Measurements from ENCODE around the gene BMPR1A. TPM values are rescaled to one million over a fixed set of nuclear protein-coding genes. Genes with fewer than 3 reads are reported as not detected.

The BMPR1A gene
- total and polyA plus RNA-seq, 4 donors = 3.8 to 66.2 (median 19.7) TPM

DNA sequence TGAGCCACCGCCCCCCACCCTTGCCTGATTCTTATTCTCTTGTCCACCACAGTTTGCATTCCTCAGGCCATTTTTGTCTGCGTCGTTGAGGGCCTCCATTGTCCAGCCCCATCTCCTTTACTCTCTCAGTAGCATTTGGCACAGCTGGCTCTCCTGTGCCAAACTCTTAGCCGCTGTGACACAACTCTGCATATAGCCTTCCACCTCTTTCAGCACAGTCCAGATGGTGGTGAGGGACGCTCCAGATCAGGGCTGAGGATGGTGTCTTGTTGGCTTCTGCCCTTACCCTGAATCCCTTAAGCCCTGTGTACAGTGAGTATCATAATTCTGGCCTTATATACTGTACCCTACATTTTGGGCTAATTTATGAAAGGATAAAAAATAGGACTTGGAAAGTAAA, 45.6 kb downstream of the BMPR1A start:
- Histone ChIP-seq H3K9me3 (ENCODE audit: control insufficient read depth in 4 of 4, insufficient read depth in 3 of 4, low read length in 3 of 4) (no peaks in the 10 kb centered on the region), H3K36me3 (ENCODE audit: control insufficient read depth in 4 of 4, insufficient read depth in 4 of 4, low read length in 4 of 4) (no peaks in the 10 kb centered on the region), H3K27me3 (ENCODE audit: control insufficient read depth in 3 of 3, insufficient read depth in 3 of 3, low read length in 2 of 3) (no peaks in the 10 kb centered on the region), H3K9ac (ENCODE audit: insufficient read depth in 1 of 2, low read length in 2 of 2) (no peak overlapping the region), H3K27ac (ENCODE audit: low read depth in 1 of 2, low read length in 1 of 2) (no peak overlapping the region), H3K4me1 (ENCODE audit: control insufficient read depth in 5 of 5, insufficient read depth in 5 of 5, low read length in 5 of 5) (peaks cover 0 to 9% (median 3%) of the 10 kb centered on the region in 5 donors), H3K4me3 (no peak overlapping the region)
- WGBS, 2 donors = 88 to 94% methylated on average over 5 of the region's 5 CpGs
- TF ChIP-seq, protein P1, sequence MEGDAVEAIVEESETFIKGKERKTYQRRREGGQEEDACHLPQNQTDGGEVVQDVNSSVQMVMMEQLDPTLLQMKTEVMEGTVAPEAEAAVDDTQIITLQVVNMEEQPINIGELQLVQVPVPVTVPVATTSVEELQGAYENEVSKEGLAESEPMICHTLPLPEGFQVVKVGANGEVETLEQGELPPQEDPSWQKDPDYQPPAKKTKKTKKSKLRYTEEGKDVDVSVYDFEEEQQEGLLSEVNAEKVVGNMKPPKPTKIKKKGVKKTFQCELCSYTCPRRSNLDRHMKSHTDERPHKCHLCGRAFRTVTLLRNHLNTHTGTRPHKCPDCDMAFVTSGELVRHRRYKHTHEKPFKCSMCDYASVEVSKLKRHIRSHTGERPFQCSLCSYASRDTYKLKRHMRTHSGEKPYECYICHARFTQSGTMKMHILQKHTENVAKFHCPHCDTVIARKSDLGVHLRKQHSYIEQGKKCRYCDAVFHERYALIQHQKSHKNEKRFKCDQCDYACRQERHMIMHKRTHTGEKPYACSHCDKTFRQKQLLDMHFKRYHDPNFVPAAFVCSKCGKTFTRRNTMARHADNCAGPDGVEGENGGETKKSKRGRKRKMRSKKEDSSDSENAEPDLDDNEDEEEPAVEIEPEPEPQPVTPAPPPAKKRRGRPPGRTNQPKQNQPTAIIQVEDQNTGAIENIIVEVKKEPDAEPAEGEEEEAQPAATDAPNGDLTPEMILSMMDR (IDR thresholded peaks at IDR 0.05; ENCODE audit: control extremely low read depth, extremely low read depth) = no peak
- no peak for ATAC-seq (ENCODE audit: insufficient read depth, low FRiP score)
- no peak for DNase-seq

DNA sequence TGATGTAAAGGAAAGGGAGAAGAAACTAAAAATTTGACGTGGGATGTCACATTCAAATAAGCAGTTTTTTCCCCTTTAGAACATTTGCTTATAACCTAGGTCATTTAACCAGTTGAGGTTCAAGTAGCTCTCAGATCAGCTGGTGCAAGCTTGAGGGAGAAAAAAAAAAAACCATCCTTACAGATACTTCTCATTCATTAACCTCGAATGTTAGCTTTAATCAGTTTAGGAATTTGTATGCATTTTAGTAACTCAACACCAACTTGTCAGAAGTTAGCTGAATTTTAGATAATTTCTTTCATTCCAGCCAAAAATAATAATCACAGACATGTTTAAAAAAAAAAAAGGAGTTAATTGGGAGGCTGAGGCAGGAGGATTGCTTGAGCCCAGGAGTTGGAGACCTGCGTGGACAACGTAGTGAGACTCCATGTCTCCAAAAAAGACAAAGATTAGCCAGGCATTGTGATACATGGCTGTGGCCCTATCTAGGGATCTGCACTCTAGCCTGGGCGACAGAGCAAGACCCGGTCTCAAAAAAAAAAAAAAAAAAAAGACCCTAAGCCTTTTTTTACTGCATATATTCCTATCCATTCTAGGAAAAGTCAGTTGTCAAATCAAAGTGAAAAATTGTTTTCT, 46.2 kb downstream of the BMPR1A start:
- WGBS, 2 donors = 84 to 87% methylated on average over 6 of the region's 6 CpGs
- no peak overlapping the region for H3K27ac ChIP-seq (ENCODE audit: low read depth in 1 of 2, low read length in 1 of 2)
- peaks cover 0 to 9% (median 3%) of the 10 kb centered on the region in 5 donors for H3K4me1 ChIP-seq (ENCODE audit: control insufficient read depth in 5 of 5, insufficient read depth in 5 of 5, low read length in 5 of 5)
- no peak overlapping the region for H3K9ac ChIP-seq (ENCODE audit: insufficient read depth in 1 of 2, low read length in 2 of 2)
- H3K27me3 ChIP-seq (ENCODE audit: control insufficient read depth in 3 of 3, insufficient read depth in 3 of 3, low read length in 2 of 3) = no peaks in the 10 kb centered on the region
- DNase-seq (no peak), ATAC-seq (ENCODE audit: insufficient read depth, low FRiP score) (no peak)
- TF ChIP-seq, protein P1 (IDR thresholded peaks at IDR 0.05; ENCODE audit: control extremely low read depth, extremely low read depth) = no peak
- H3K9me3 ChIP-seq (ENCODE audit: control insufficient read depth in 4 of 4, insufficient read depth in 3 of 4, low read length in 3 of 4) = no peaks in the 10 kb centered on the region
- H3K36me3 ChIP-seq (ENCODE audit: control insufficient read depth in 4 of 4, insufficient read depth in 4 of 4, low read length in 4 of 4) = no peaks in the 10 kb centered on the region
- H3K4me3 ChIP-seq = no peak overlapping the region

DNA sequence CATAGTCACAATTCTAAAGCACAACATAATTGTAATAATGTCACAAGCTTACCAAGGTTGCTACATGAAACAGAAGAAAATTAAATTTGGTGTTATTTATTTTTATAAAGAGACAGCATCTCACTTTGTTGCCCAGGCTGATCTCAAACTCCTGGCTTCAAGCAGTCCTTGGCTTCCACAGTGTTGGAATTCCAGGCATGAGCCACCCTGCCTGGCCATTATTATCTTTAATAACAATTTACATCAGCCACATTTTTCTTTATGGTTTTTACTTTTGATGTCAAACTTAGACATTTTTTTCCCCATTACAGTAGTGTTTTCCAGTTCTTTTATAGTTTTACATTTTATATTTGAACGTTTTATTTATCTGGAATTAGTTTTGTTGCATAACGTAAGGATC, 46.7 kb downstream of the BMPR1A start:
- no peak overlapping the region for H3K27ac ChIP-seq (ENCODE audit: low read depth in 1 of 2, low read length in 1 of 2)
- TF ChIP-seq, protein P1 (IDR thresholded peaks at IDR 0.05; ENCODE audit: control extremely low read depth, extremely low read depth) = no peak
- peaks cover 0 to 9% (median 3%) of the 10 kb centered on the region in 5 donors for H3K4me1 ChIP-seq (ENCODE audit: control insufficient read depth in 5 of 5, insufficient read depth in 5 of 5, low read length in 5 of 5)
- ATAC-seq (ENCODE audit: insufficient read depth, low FRiP score) (no peak), DNase-seq (no peak)
- H3K4me3 ChIP-seq = no peak overlapping the region
- no peaks in the 10 kb centered on the region for H3K27me3 ChIP-seq (ENCODE audit: control insufficient read depth in 3 of 3, insufficient read depth in 3 of 3, low read length in 2 of 3)
- WGBS, 2 donors = 79 to 82% methylated on average over 2 of the region's 2 CpGs
- H3K9ac ChIP-seq (ENCODE audit: insufficient read depth in 1 of 2, low read length in 2 of 2) = no peak overlapping the region
- no peaks in the 10 kb centered on the region for H3K36me3 ChIP-seq (ENCODE audit: control insufficient read depth in 4 of 4, insufficient read depth in 4 of 4, low read length in 4 of 4)
- H3K9me3 ChIP-seq (ENCODE audit: control insufficient read depth in 4 of 4, insufficient read depth in 3 of 4, low read length in 3 of 4) = no peaks in the 10 kb centered on the region

DNA sequence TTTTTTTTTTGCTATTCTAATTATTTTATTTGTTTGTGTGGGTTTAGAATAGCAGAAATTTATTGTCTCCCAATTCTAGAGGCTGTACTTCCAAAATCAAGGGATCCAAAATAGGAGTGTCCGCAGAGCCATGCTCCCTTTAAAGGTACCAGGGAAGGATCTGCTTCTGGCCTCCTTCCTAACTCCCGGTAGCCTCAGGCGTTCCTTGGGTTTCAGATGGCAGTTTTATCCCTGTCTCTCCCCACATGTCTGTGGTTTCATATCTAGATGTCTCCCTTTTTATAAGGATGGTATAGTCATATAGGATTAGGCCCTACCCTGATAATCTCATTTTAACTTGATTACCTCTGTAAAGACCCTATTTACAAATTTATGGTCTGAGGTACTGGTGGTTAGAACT, 48.4 kb downstream of the BMPR1A start:
- no peaks in the 10 kb centered on the region for H3K9me3 ChIP-seq (ENCODE audit: control insufficient read depth in 4 of 4, insufficient read depth in 3 of 4, low read length in 3 of 4)
- H3K36me3 ChIP-seq (ENCODE audit: control insufficient read depth in 4 of 4, insufficient read depth in 4 of 4, low read length in 4 of 4) = no peaks in the 10 kb centered on the region
- H3K4me3 ChIP-seq = no peak overlapping the region
- TF ChIP-seq, protein P1 (IDR thresholded peaks at IDR 0.05; ENCODE audit: control extremely low read depth, extremely low read depth) = no peak
- no peak overlapping the region for H3K9ac ChIP-seq (ENCODE audit: insufficient read depth in 1 of 2, low read length in 2 of 2)
- DNase-seq = no peak
- 94 to 99% methylated on average over 3 of the region's 3 CpGs for WGBS, 2 donors
- H3K27ac ChIP-seq (ENCODE audit: low read depth in 1 of 2, low read length in 1 of 2) = no peak overlapping the region
- peaks cover 0 to 6% (median 0%) of the 10 kb centered on the region in 5 donors for H3K4me1 ChIP-seq (ENCODE audit: control insufficient read depth in 5 of 5, insufficient read depth in 5 of 5, low read length in 5 of 5)
- no peak for ATAC-seq (ENCODE audit: insufficient read depth, low FRiP score)
- no peaks in the 10 kb centered on the region for H3K27me3 ChIP-seq (ENCODE audit: control insufficient read depth in 3 of 3, insufficient read depth in 3 of 3, low read length in 2 of 3)
